Endothelial cell of umbilical vein (primary cell): ENCODE data around the gene OR2A5. TPM values are rescaled to one million over a fixed set of nuclear protein-coding genes. Genes with fewer than 3 reads are reported as not detected.

ENCODE experiments used
- BruUV-seq: library from RNA; stranded (reverse); fragments of 400-500 nt; replicated peaks from 2 replicates; lab custom pipeline; 2021; lab: Mats Ljungman, UMichigan
- CTCF ChIA-PET: fragments of 300-600, 350-600 bp; sonication (Branson Sonifier 250); formaldehyde crosslinking; loops from one replicate; lab custom pipeline; 2021; ENCODE audit warnings: antibody characterized with exemption, inconsistent platforms; lab: Charles Lee
- POLR2A ChIA-PET: fragments of 300-600, 350-600 bp; sonication (Branson Sonifier 250); formaldehyde crosslinking; loops from one replicate; lab custom pipeline; 2021; ENCODE audit warnings: antibody characterized with exemption, inconsistent platforms; lab: Charles Lee
- DNase-seq: peaks from one replicate; pipeline ENCODE4 v3.0.0-alpha.2; 2011; ENCODE audit warnings: low read depth, low spot score
- FAIRE-seq: peaks from 2 replicates; lab custom pipeline; 2011; peaks lifted over from hg19 to GRCh38; lab: Jason Lieb, UNC
- H2AFZ ChIP-seq: 2 replicates; pipeline ENCODE4 v1.6.0; 2012; ENCODE audit warnings: low read depth, low read length, control low read depth, inconsistent platforms
- H3K27ac ChIP-seq: 2 replicates; pipeline ENCODE4 v1.5.1; 2011; ENCODE audit warnings: low read depth, mild to moderate bottlenecking, control low read depth, low read length, moderate library complexity; ENCODE audit not compliant: insufficient read depth
- H3K27me3 ChIP-seq, 2 experiments: 2 replicates each; pipeline versions ENCODE4 v1.6.0 to v1.6.1; 2011; ENCODE audit warnings: low read length in 2 of 2, mixed read lengths in 1 of 2; ENCODE audit not compliant: control insufficient read depth in 2 of 2, insufficient read depth in 2 of 2
- H3K36me3 ChIP-seq, 2 experiments: 2 replicates in 1 of 2; 3 replicates in 1 of 2; pipeline ENCODE4 v1.5.1; 2011; ENCODE audit warnings: low read length in 2 of 2, mild to moderate bottlenecking in 1 of 2, moderate library complexity in 1 of 2; ENCODE audit not compliant: control insufficient read depth in 2 of 2, insufficient read depth in 2 of 2; ENCODE audit errors: extremely low read depth in 1 of 2
- H3K4me1 ChIP-seq: 3 replicates; pipeline ENCODE4 v1.5.1; 2011; ENCODE audit warnings: mild to moderate bottlenecking, low read length; ENCODE audit not compliant: control insufficient read depth, insufficient read depth; ENCODE audit errors: extremely low read depth
- H3K4me2 ChIP-seq: 2 replicates; pipeline ENCODE4 v1.6.1; 2011; ENCODE audit warnings: low read length, control low read depth, mixed read lengths; ENCODE audit not compliant: insufficient read depth
- H3K4me3 ChIP-seq, 3 experiments: fragments of 200-600 bp in 1 of 3; sonication (generic), shearing (Covaris generic) in 1 of 3; replicated peaks in 1 of 3; 2 replicates each; pipeline ENCODE4 v1.5.1; 2011 to 2016; ENCODE audit warnings: control low read depth in 3 of 3, low read length in 3 of 3, mild to moderate bottlenecking in 2 of 3, inconsistent platforms in 1 of 3, low read depth in 1 of 3, moderate library complexity in 1 of 3; ENCODE audit not compliant: insufficient read depth in 1 of 3
- H3K79me2 ChIP-seq: 2 replicates; pipeline ENCODE4 v1.6.0; 2012; ENCODE audit warnings: low read length, inconsistent platforms; ENCODE audit not compliant: control insufficient read depth, insufficient read depth
- H3K9ac ChIP-seq: replicated peaks from 2 replicates; pipeline ENCODE3; 2011; ENCODE audit warnings: low read length, control low read depth; ENCODE audit not compliant: insufficient read depth; ENCODE audit errors: extremely low read depth
- H3K9me1 ChIP-seq: replicated peaks from 3 replicates; pipeline ENCODE4 v1.6.0; 2011; ENCODE audit warnings: mild to moderate bottlenecking, low read length; ENCODE audit not compliant: control insufficient read depth, insufficient read depth; ENCODE audit errors: extremely low read depth
- H3K9me3 ChIP-seq: replicated peaks from 2 replicates; pipeline ENCODE4 v1.5.1; 2012; ENCODE audit warnings: low read length, inconsistent platforms; ENCODE audit not compliant: control insufficient read depth, insufficient read depth
- H4K20me1 ChIP-seq: replicated peaks from 2 replicates; pipeline ENCODE3; 2011; ENCODE audit warnings: mild to moderate bottlenecking, low read length; ENCODE audit not compliant: control insufficient read depth, insufficient read depth; ENCODE audit errors: extremely low read depth
- EZH2 ChIP-seq: IDR thresholded peaks from 2 replicates; pipeline ENCODE4 v1.6.1; 2012; ENCODE audit warnings: borderline replicate concordance, low read depth, mild to moderate bottlenecking, moderate library complexity, low read length, inconsistent platforms; ENCODE audit not compliant: severe bottlenecking
- FOS ChIP-seq: IDR thresholded peaks from 2 replicates; pipeline ENCODE4 v1.6.1; 2011; ENCODE audit warnings: mild to moderate bottlenecking, low read length, moderate library complexity, borderline replicate concordance; ENCODE audit not compliant: insufficient read depth
- GATA2 ChIP-seq: IDR thresholded peaks from 2 replicates; pipeline ENCODE4 v1.7.0; 2011; ENCODE audit warnings: low read depth, mild to moderate bottlenecking, moderate library complexity, mixed read lengths, low read length; ENCODE audit not compliant: insufficient read length, insufficient read depth
- JUN ChIP-seq: IDR thresholded peaks from 2 replicates; pipeline ENCODE4 v1.6.1; 2011; ENCODE audit warnings: borderline replicate concordance, low read depth; ENCODE audit not compliant: insufficient read length, insufficient read depth
- MAX ChIP-seq: IDR thresholded peaks from 2 replicates; pipeline ENCODE4 v1.6.1; 2011; ENCODE audit not compliant: insufficient read depth, insufficient read length
- MYC ChIP-seq: IDR thresholded peaks from one replicate; pipeline ENCODE4 v1.6.1; 2011; ENCODE audit warnings: mild to moderate bottlenecking, low read depth, low read length
- POLR2A ChIP-seq: IDR thresholded peaks from 2 replicates; pipeline ENCODE4 v1.6.1; 2012; ENCODE audit warnings: low read depth, mild to moderate bottlenecking, control low read depth, low read length
- POLR2AphosphoS5 ChIP-seq: IDR thresholded peaks from 2 replicates; pipeline ENCODE4 v1.6.1; 2012; ENCODE audit warnings: low read depth, mild to moderate bottlenecking, control low read depth, low read length, moderate library complexity; ENCODE audit not compliant: insufficient read depth
- dilution Hi-C: fragments of 300-500 bp; cut with MboI; formaldehyde crosslinking; loops from one replicate; pipeline ENCODE4 v1.15.0; 2019; ENCODE audit warnings: low sequenced_read_pairs; ENCODE audit not compliant: extremely low pct_ligation_motif_present
- intact Hi-C: fragments of 100-400 bp; cut with micrococcal nuclease; formaldehyde crosslinking; loops from one replicate; pipeline ENCODE4 v1.10.0; 2022
- polyA plus RNA-seq, 4 experiments: library from polyadenylated mRNA; depleted of rRNA in 3 of 4; stranded (reverse) in 3 of 4; unstranded in 1 of 4; fragments of >200 nt; gene quantifications; 2 replicates each; pipeline versions ENCODE4 v1.2.1 to v1.2.3, GENCODE V29; 2011 to 2012; ENCODE audit warnings: missing spikeins in 1 of 4
- total RNA-seq: library from RNA; stranded (reverse); gene quantifications from 2 replicates; pipeline ENCODE4 v1.2.3, GENCODE V29; 2021
- TF ChIP-seq, protein P1 (sequence below), 2 donors: IDR thresholded peaks; 1 replicate in 1 of 2; 2 replicates in 1 of 2; pipeline ENCODE4 v1.5.1; 2011; ENCODE audit warnings: low read length in 2 of 2, mild to moderate bottlenecking in 2 of 2, moderate library complexity in 2 of 2, control low read depth in 1 of 2, inconsistent platforms in 1 of 2, low read depth in 1 of 2; ENCODE audit not compliant: insufficient read depth in 1 of 2; ENCODE audit errors: extremely low read depth in 1 of 2

OR2A5 gene
- total and polyA plus RNA-seq, 2 donors (not counting 3 experiments of a cell fraction or from before 2014, with no cell fraction given), result not detected

GRCh38 chr7:144037414-144038035, 11.2 kb upstream of the OR2A5 start:
- intact Hi-C loops, result no loop called here
- H3K79me2 ChIP-seq, result no peaks in the 10 kb centered on the region
- H3K4me3 ChIP-seq, result no peak overlapping the region
- no peaks in the 10 kb centered on the region for H3K9me3 ChIP-seq
- no peak overlapping the region for H2AFZ ChIP-seq
- H3K36me3 ChIP-seq, result no peaks in the 10 kb centered on the region
- no peak overlapping the region for H3K4me2 ChIP-seq
- H3K27ac ChIP-seq, result no peak overlapping the region
- peaks cover 7% of the 10 kb centered on the region for H3K4me1 ChIP-seq
- DNase-seq, result no peak
- H3K27me3 ChIP-seq, result peaks cover 0 to 2% of the 10 kb centered on the region in 2 experiments
- H3K9ac ChIP-seq, result no peak overlapping the region
- CTCF ChIA-PET, result interaction anchor here (0.9 to 2.3 kb wide), 3 partner anchors 17 to 300 kb away, joined by 3 to 5 read pairs (median 4); no protein-coding TSS in a partner anchor
- POLR2A ChIA-PET, result no interaction called here
- H4K20me1 ChIP-seq, result no peaks in the 10 kb centered on the region
- no peaks in the 10 kb centered on the region for H3K9me1 ChIP-seq
- dilution Hi-C loops, result no loop called here
- TF ChIP-seq FOS, result no peak
- TF ChIP-seq POLR2A, result no peak
- no peak for TF ChIP-seq JUN
- TF ChIP-seq, protein P1, sequence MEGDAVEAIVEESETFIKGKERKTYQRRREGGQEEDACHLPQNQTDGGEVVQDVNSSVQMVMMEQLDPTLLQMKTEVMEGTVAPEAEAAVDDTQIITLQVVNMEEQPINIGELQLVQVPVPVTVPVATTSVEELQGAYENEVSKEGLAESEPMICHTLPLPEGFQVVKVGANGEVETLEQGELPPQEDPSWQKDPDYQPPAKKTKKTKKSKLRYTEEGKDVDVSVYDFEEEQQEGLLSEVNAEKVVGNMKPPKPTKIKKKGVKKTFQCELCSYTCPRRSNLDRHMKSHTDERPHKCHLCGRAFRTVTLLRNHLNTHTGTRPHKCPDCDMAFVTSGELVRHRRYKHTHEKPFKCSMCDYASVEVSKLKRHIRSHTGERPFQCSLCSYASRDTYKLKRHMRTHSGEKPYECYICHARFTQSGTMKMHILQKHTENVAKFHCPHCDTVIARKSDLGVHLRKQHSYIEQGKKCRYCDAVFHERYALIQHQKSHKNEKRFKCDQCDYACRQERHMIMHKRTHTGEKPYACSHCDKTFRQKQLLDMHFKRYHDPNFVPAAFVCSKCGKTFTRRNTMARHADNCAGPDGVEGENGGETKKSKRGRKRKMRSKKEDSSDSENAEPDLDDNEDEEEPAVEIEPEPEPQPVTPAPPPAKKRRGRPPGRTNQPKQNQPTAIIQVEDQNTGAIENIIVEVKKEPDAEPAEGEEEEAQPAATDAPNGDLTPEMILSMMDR (IDR thresholded peaks at IDR 0.05; ENCODE audit: extremely low read depth in 1 of 2, insufficient read depth in 1 of 2, low read depth in 1 of 2, low read length in 2 of 2), result no peak
- no peak for TF ChIP-seq MAX
- TF ChIP-seq EZH2, result no peak
- no peak for TF ChIP-seq POLR2AphosphoS5
- no peak for TF ChIP-seq GATA2
- TF ChIP-seq MYC, result no peak
- BruUV-seq, result no TSS peak
- FAIRE-seq, result no peak
